H9 (cell line): ENCODE data around the gene RHOXF2B. TPM values are rescaled to one million over a fixed set of nuclear protein-coding genes. Genes with fewer than 3 reads are reported as not detected.

ENCODE experiments used
- DNase-seq: peaks from one replicate; pipeline ENCODE4 v3.0.0-alpha.2; 2017
- H2AFZ ChIP-seq: one replicate; pipeline ENCODE4 v1.6.1; 2013; ENCODE audit warnings: mild to moderate bottlenecking, low read length, control low read depth, moderate library complexity
- H2AK5ac ChIP-seq: 2 replicates; pipeline ENCODE4 v1.6.1; 2013; ENCODE audit warnings: low read length, control low read depth, mixed read lengths; ENCODE audit not compliant: insufficient read length
- H2BK120ac ChIP-seq: one replicate; pipeline ENCODE4 v1.6.1; 2013; ENCODE audit warnings: low read depth, mild to moderate bottlenecking, low read length, control low read depth, inconsistent platforms; ENCODE audit not compliant: poor library complexity, severe bottlenecking
- H2BK12ac ChIP-seq: 2 replicates; pipeline ENCODE4 v1.6.1; 2013; ENCODE audit warnings: low read length, control low read depth, mixed read lengths, low read depth; ENCODE audit not compliant: insufficient read length
- H2BK15ac ChIP-seq: 2 replicates; pipeline ENCODE4 v1.6.1; 2013; ENCODE audit warnings: low read depth, low read length, control low read depth
- H2BK20ac ChIP-seq: one replicate; pipeline ENCODE4 v1.6.1; 2013; ENCODE audit warnings: low read depth, mild to moderate bottlenecking, low read length, control low read depth, inconsistent platforms; ENCODE audit not compliant: poor library complexity, severe bottlenecking
- H2BK5ac ChIP-seq: 2 replicates; pipeline ENCODE4 v1.6.1; 2013; ENCODE audit warnings: low read length, control low read depth, mixed read lengths; ENCODE audit not compliant: insufficient read length
- H3K14ac ChIP-seq: 2 replicates; pipeline ENCODE4 v1.6.1; 2013; ENCODE audit warnings: low read length, control low read depth; ENCODE audit not compliant: insufficient read depth
- H3K18ac ChIP-seq: 2 replicates; pipeline ENCODE4 v1.6.1; 2013; ENCODE audit warnings: low read depth, mild to moderate bottlenecking, mixed read lengths, low read length, control low read depth; ENCODE audit not compliant: insufficient read length
- H3K23ac ChIP-seq: 2 replicates; pipeline ENCODE4 v1.6.1; 2013; ENCODE audit warnings: low read length, control low read depth, mixed read lengths, low read depth; ENCODE audit not compliant: insufficient read length
- H3K23me2 ChIP-seq: 2 replicates; pipeline ENCODE4 v1.6.1; 2013; ENCODE audit warnings: low read depth, mild to moderate bottlenecking, mixed read lengths, low read length, control low read depth; ENCODE audit not compliant: insufficient read length, poor library complexity, severe bottlenecking
- H3K27ac ChIP-seq: 2 replicates; pipeline ENCODE4 v1.5.1; 2013; ENCODE audit warnings: low read length, control low read depth, mixed read lengths, low read depth; ENCODE audit not compliant: insufficient read length
- H3K27me3 ChIP-seq: 2 replicates; pipeline ENCODE4 v1.6.1; 2013; ENCODE audit warnings: low read length, control low read depth, inconsistent platforms; ENCODE audit not compliant: insufficient read depth
- H3K4ac ChIP-seq: 2 replicates; pipeline ENCODE4 v1.6.1; 2013; ENCODE audit warnings: low read depth, mild to moderate bottlenecking, control low read depth, inconsistent platforms, low read length, moderate library complexity
- H3K4me1 ChIP-seq: 2 replicates; pipeline ENCODE4 v1.6.1; 2013; ENCODE audit warnings: low read length, control low read depth, inconsistent platforms; ENCODE audit not compliant: insufficient read depth
- H3K4me2 ChIP-seq: 2 replicates; pipeline ENCODE4 v1.6.1; 2013; ENCODE audit warnings: low read length, control low read depth, mixed read lengths; ENCODE audit not compliant: insufficient read length, insufficient read depth
- H3K56ac ChIP-seq: 2 replicates; pipeline ENCODE4 v1.6.1; 2013; ENCODE audit warnings: low read depth, mild to moderate bottlenecking, mixed read lengths, low read length, control low read depth; ENCODE audit not compliant: insufficient read length
- H3K79me1 ChIP-seq: 2 replicates; pipeline ENCODE4 v1.6.1; 2013; ENCODE audit warnings: low read depth, mild to moderate bottlenecking, moderate library complexity, low read length, control low read depth, inconsistent platforms; ENCODE audit not compliant: insufficient read depth, poor library complexity, severe bottlenecking
- H3K79me2 ChIP-seq: 2 replicates; pipeline ENCODE4 v1.6.1; 2013; ENCODE audit warnings: low read length, control low read depth, inconsistent platforms; ENCODE audit not compliant: insufficient read depth
- H3K9ac ChIP-seq: 2 replicates; pipeline ENCODE4 v1.6.1; 2013; ENCODE audit warnings: low read length, control low read depth, mixed read lengths; ENCODE audit not compliant: insufficient read length; ENCODE audit errors: extremely low read depth
- H3K9me3 ChIP-seq: one replicate; pipeline ENCODE4 v1.6.1; 2013; ENCODE audit warnings: low read depth, low read length, inconsistent platforms; ENCODE audit not compliant: control insufficient read depth
- H3T11ph ChIP-seq: one replicate; pipeline ENCODE4 v1.6.1; 2013; ENCODE audit warnings: mild to moderate bottlenecking, low read length, control low read depth, inconsistent platforms
- H4K20me1 ChIP-seq: one replicate; pipeline ENCODE4 v1.6.1; 2013; ENCODE audit not compliant: control insufficient read depth, insufficient read length, insufficient read depth
- H4K5ac ChIP-seq: 2 replicates; pipeline ENCODE4 v1.6.1; 2013; ENCODE audit warnings: low read depth, mild to moderate bottlenecking, mixed read lengths, low read length, control low read depth; ENCODE audit not compliant: insufficient read length
- H4K8ac ChIP-seq: replicated peaks from 2 replicates; pipeline ENCODE4 v1.6.1; 2013; ENCODE audit warnings: low read length, control low read depth, mixed read lengths, low read depth; ENCODE audit not compliant: insufficient read length
- H4K91ac ChIP-seq: 2 replicates; pipeline ENCODE4 v1.6.1; 2013; ENCODE audit warnings: low read depth, mild to moderate bottlenecking, moderate library complexity, mixed read lengths, low read length, control low read depth; ENCODE audit not compliant: insufficient read length
- H3K27ac Mint-ChIP-seq, 3 experiments: 2 replicates in 2 of 3; 3 replicates in 1 of 3; pipeline ENCODE4 v1.8.0; 2020 to 2021; ENCODE audit warnings: mixed read lengths in 3 of 3, mild to moderate bottlenecking in 1 of 3, moderate library complexity in 1 of 3
- H3K27me3 Mint-ChIP-seq: 2 replicates; pipeline ENCODE4 v1.8.0; 2021; ENCODE audit warnings: low read depth, mild to moderate bottlenecking, moderate library complexity, mixed read lengths
- H3K36me3 Mint-ChIP-seq, 3 experiments: 2 replicates in 2 of 3; 3 replicates in 1 of 3; pipeline ENCODE4 v1.8.0; 2020 to 2021; ENCODE audit warnings: low read depth in 3 of 3, mixed read lengths in 3 of 3; ENCODE audit not compliant: insufficient read depth in 1 of 3
- H3K4me1 Mint-ChIP-seq, 2 experiments: 2 replicates each; pipeline ENCODE4 v1.8.0; 2020; ENCODE audit warnings: mixed read lengths in 2 of 2
- H3K4me3 Mint-ChIP-seq, 2 experiments: 2 replicates in 1 of 2; 3 replicates in 1 of 2; pipeline ENCODE4 v1.8.0; 2020 to 2021; ENCODE audit warnings: mild to moderate bottlenecking in 2 of 2, mixed read lengths in 2 of 2, moderate library complexity in 1 of 2
- H3K9me3 Mint-ChIP-seq, 2 experiments: 2 replicates in 1 of 2; 3 replicates in 1 of 2; pipeline ENCODE4 v1.8.0; 2020; ENCODE audit warnings: mild to moderate bottlenecking in 2 of 2, mixed read lengths in 2 of 2, moderate library complexity in 1 of 2
- total RNA-seq: library from RNA; stranded (reverse); gene quantifications from 2 replicates; pipeline ENCODE4 v1.2.1, GENCODE V29; 2021
- TF ChIP-seq, protein P1 (sequence below): fragments of 200-600 bp; sonication (generic); conservative IDR thresholded peaks from 3 replicates; pipeline ENCODE4 v1.8.0; 2021; ENCODE audit warnings: antibody characterized with exemption, mild to moderate bottlenecking

Gene RHOXF2B
- total RNA-seq, 1 experiment from 2014 or later: not detected

DNA sequence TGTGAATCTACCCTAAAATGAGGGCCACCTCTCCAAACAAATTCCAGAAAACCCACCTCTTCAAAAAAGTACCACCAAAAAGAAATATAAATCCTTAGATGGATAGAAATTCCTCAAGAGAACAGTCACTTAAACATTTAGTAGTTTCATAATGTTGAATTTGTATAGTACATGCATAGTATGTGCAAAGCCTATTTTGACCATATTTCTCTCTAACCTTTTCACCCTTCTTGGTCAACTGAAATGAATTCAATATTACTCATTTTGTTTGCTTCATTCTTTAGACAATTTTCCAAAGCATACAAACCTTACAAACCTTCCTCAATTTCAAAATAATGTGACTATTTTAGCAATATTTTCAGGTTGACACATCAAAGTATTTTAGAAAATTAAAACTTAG lies 34.1 kb upstream of the RHOXF2B start:
- no peak overlapping the region for H2BK15ac ChIP-seq
- H2BK5ac ChIP-seq: no peak overlapping the region
- H3K9ac ChIP-seq: no peak overlapping the region
- H3K36me3 Mint-ChIP-seq: peaks cover 0 to 9% (median 4%) of the 10 kb centered on the region in 3 experiments; a peak in 4 of 7 replicates
- H4K8ac ChIP-seq: no peak overlapping the region
- H3K9me3 ChIP-seq: peaks cover 26% of the 10 kb centered on the region
- peaks cover 71 to 82% of the 10 kb centered on the region in 2 experiments for H3K9me3 Mint-ChIP-seq
- H3K27ac ChIP-seq: no peak overlapping the region
- no peaks in the 10 kb centered on the region for H3K4me1 ChIP-seq
- no peak overlapping the region for H2BK20ac ChIP-seq
- H4K20me1 ChIP-seq: no peaks in the 10 kb centered on the region
- no peak overlapping the region for H3K23ac ChIP-seq
- no peak overlapping the region for H2AK5ac ChIP-seq
- no peak overlapping the region for H3K27ac Mint-ChIP-seq
- H3K56ac ChIP-seq: no peak overlapping the region
- no peak overlapping the region for H3K4me3 Mint-ChIP-seq
- no peaks in the 10 kb centered on the region for H3K79me2 ChIP-seq
- H2BK12ac ChIP-seq: no peak overlapping the region
- H4K5ac ChIP-seq: no peak overlapping the region
- no peak overlapping the region for H3K4ac ChIP-seq
- no peaks in the 10 kb centered on the region for H3K23me2 ChIP-seq
- no peak overlapping the region for H2BK120ac ChIP-seq
- H3K79me1 ChIP-seq: no peaks in the 10 kb centered on the region
- no peak overlapping the region for H3K18ac ChIP-seq
- no peak overlapping the region for H3K14ac ChIP-seq
- TF ChIP-seq, protein P1, sequence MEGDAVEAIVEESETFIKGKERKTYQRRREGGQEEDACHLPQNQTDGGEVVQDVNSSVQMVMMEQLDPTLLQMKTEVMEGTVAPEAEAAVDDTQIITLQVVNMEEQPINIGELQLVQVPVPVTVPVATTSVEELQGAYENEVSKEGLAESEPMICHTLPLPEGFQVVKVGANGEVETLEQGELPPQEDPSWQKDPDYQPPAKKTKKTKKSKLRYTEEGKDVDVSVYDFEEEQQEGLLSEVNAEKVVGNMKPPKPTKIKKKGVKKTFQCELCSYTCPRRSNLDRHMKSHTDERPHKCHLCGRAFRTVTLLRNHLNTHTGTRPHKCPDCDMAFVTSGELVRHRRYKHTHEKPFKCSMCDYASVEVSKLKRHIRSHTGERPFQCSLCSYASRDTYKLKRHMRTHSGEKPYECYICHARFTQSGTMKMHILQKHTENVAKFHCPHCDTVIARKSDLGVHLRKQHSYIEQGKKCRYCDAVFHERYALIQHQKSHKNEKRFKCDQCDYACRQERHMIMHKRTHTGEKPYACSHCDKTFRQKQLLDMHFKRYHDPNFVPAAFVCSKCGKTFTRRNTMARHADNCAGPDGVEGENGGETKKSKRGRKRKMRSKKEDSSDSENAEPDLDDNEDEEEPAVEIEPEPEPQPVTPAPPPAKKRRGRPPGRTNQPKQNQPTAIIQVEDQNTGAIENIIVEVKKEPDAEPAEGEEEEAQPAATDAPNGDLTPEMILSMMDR: no peak
- no peaks in the 10 kb centered on the region for H3K27me3 Mint-ChIP-seq
- no peak overlapping the region for H3K4me2 ChIP-seq
- no peak overlapping the region for H3T11ph ChIP-seq
- DNase-seq: no peak
- H3K27me3 ChIP-seq: no peaks in the 10 kb centered on the region
- H3K4me1 Mint-ChIP-seq: no peaks in the 10 kb centered on the region
- no peak overlapping the region for H2AFZ ChIP-seq
- H4K91ac ChIP-seq: no peak overlapping the region
